Upper lobe of left lung (tissue), 4 donors: Measurements from ENCODE around the gene AFTPH.

Source experiments
- CTCF ChIP-seq, 6 experiments: fragments of 450-650 bp in 4 of 6; fragments of 200-600 bp in 2 of 6; sonication (generic) in 2 of 6; IDR thresholded peaks; one replicate each; pipeline ENCODE4 v1.5.1; 2016 to 2019; ENCODE audit warnings: antibody characterized with exemption in 6 of 6
- EP300 ChIP-seq, 4 donors: sonication (generic); formaldehyde crosslinking; IDR thresholded peaks; one replicate each; pipeline ENCODE4 v1.5.1; 2017; ENCODE audit warnings: antibody characterized with exemption in 4 of 4, control low read depth in 2 of 4

GRCh38 chr2:64601034-64601754 is 77.1 kb downstream of the AFTPH start:
- no peak for TF ChIP-seq EP300 (IDR thresholded peaks at IDR 0.05)
- TF ChIP-seq CTCF (IDR thresholded peaks at IDR 0.05), result no peak
